Caco-2 (cell line): ENCODE measurements around the gene FAM13A. TPM values are rescaled to one million over a fixed set of nuclear protein-coding genes. Genes with fewer than 3 reads are reported as not detected.
"Not testable (repeated sequence)": the region's sequence is repeated elsewhere in the genome, so short reads cannot be mapped to it uniquely, and the experiment has no call there.

ENCODE experiments used
- BruUV-seq: library from RNA; stranded (reverse); fragments of 400-500 nt; replicated peaks from 2 replicates; lab custom pipeline; 2021; lab: Mats Ljungman, UMichigan
- CTCF ChIA-PET: fragments of 300-600 bp; sonication (Branson Sonifier 250); formaldehyde crosslinking; loops from one replicate; lab custom pipeline; 2022; ENCODE audit warnings: antibody characterized with exemption; lab: Charles Lee
- POLR2A ChIA-PET: fragments of 300-600 bp; sonication (Branson Sonifier 250); formaldehyde crosslinking; loops from one replicate; lab custom pipeline; 2022; ENCODE audit warnings: antibody characterized with exemption; lab: Charles Lee
- DNase-seq, 2 experiments: peaks; one replicate each; pipeline versions ENCODE4 v3.0.0 to v3.0.0-alpha.2; 2020 to 2022
- H3K27me3 ChIP-seq: replicated peaks from 2 replicates; pipeline ENCODE4 v1.6.0; 2011; ENCODE audit warnings: low read length; ENCODE audit not compliant: control insufficient read depth, insufficient read depth
- H3K36me3 ChIP-seq: 2 replicates; pipeline ENCODE4 v1.5.1; 2011; ENCODE audit warnings: low read length; ENCODE audit not compliant: control insufficient read depth, insufficient read depth
- H3K4me1 ChIP-seq: fragments of 250-450 bp; sonication (Bioruptor Pico); 2 replicates; pipeline ENCODE4 v1.5.1; 2020; ENCODE audit warnings: mild to moderate bottlenecking
- H3K4me3 ChIP-seq: 2 replicates; pipeline ENCODE4 v1.5.1; 2011; ENCODE audit warnings: low read depth, mild to moderate bottlenecking, control low read depth, low read length
- H3K9me3 ChIP-seq: fragments of 250-450 bp; sonication (Bioruptor Pico); 2 replicates; pipeline ENCODE4 v1.5.1; 2020; ENCODE audit warnings: mild to moderate bottlenecking, moderate library complexity
- H3K27ac Mint-ChIP-seq: one replicate; pipeline ENCODE4 v1.8.0; 2022; ENCODE audit warnings: mixed read lengths; ENCODE audit not compliant: unreplicated experiment
- H3K27me3 Mint-ChIP-seq: one replicate; pipeline ENCODE4 v1.8.0; 2022; ENCODE audit warnings: mixed read lengths; ENCODE audit not compliant: insufficient read depth, unreplicated experiment
- H3K36me3 Mint-ChIP-seq: one replicate; pipeline ENCODE4 v1.8.0; 2022; ENCODE audit warnings: mild to moderate bottlenecking, mixed read lengths; ENCODE audit not compliant: insufficient read depth, unreplicated experiment
- H3K4me1 Mint-ChIP-seq: one replicate; pipeline ENCODE4 v1.8.0; 2022; ENCODE audit warnings: low read depth, mixed read lengths; ENCODE audit not compliant: unreplicated experiment
- H3K4me3 Mint-ChIP-seq: one replicate; pipeline ENCODE4 v1.8.0; 2022; ENCODE audit warnings: mild to moderate bottlenecking, moderate library complexity, mixed read lengths; ENCODE audit not compliant: unreplicated experiment
- H3K9me3 Mint-ChIP-seq: one replicate; pipeline ENCODE4 v1.8.0; 2022; ENCODE audit warnings: mixed read lengths; ENCODE audit not compliant: unreplicated experiment
- CTCF ChIP-seq, 2 experiments: fragments of 200-600 bp in 1 of 2; IDR thresholded peaks; 1 replicate in 1 of 2; 2 replicates in 1 of 2; pipeline versions ENCODE4 v1.5.1 to v1.8.0; 2011 to 2022; ENCODE audit warnings: antibody characterized with exemption in 1 of 2, control low read depth in 1 of 2, inconsistent platforms in 1 of 2, low read depth in 1 of 2, low read length in 1 of 2, mild to moderate bottlenecking in 1 of 2, moderate library complexity in 1 of 2; ENCODE audit not compliant: insufficient read depth in 1 of 2, severe bottlenecking in 1 of 2, unreplicated experiment in 1 of 2
- intact Hi-C: fragments of 100-400 bp; cut with micrococcal nuclease; formaldehyde crosslinking; loops from one replicate; pipeline ENCODE4 v1.10.0; 2022; ENCODE audit not compliant: unreplicated experiment
- total RNA-seq: library from RNA; stranded (reverse); gene quantifications from 2 replicates; pipeline ENCODE4 v1.2.3, GENCODE V29; 2022

Gene FAM13A
- total RNA-seq, 1 experiment from 2014 or later: 11.0 TPM

- peaks cover 6% of the 10 kb centered on the region; the same call in 1 of the 2 replicates for H3K4me1 ChIP-seq
- H3K4me3 ChIP-seq: no peak overlapping the region
- H3K27ac Mint-ChIP-seq: no peak overlapping the region
- POLR2A ChIA-PET: no interaction called here
- H3K27me3 ChIP-seq: no peaks in the 10 kb centered on the region
- peaks cover 4% of the 10 kb centered on the region for H3K4me1 Mint-ChIP-seq
- BruUV-seq: no TSS peak
- 0 out of 2 replicates have a peak, but pooled peaks cover 3% of the 10 kb centered on the region for H3K9me3 ChIP-seq
- H3K4me3 Mint-ChIP-seq: no peak overlapping the region
- no peak for TF ChIP-seq CTCF (IDR thresholded peaks at IDR 0.05; ENCODE audit: insufficient read depth in 1 of 2, low read depth in 1 of 2, low read length in 1 of 2, severe bottlenecking in 1 of 2, unreplicated experiment in 1 of 2)
- H3K9me3 Mint-ChIP-seq: no peaks in the 10 kb centered on the region
- no peaks in the 10 kb centered on the region for H3K36me3 Mint-ChIP-seq
- H3K27me3 Mint-ChIP-seq: no peaks in the 10 kb centered on the region
- no peak for DNase-seq
- H3K36me3 ChIP-seq: no peaks in the 10 kb centered on the region
- CTCF ChIA-PET: no interaction called here
- intact Hi-C loops: no loop called here
Measured at GRCh38 chr4:89007338-89007939, 49.5 kb downstream of the FAM13A start.

GRCh38 chr4:89006307-89006706, 50.7 kb downstream of the FAM13A start:
- no TSS peak for BruUV-seq
- intact Hi-C loops: no loop called here
- Histone ChIP-seq H3K4me3 (no peak overlapping the region), H3K9me3 (0 out of 2 replicates have a peak, but pooled peaks cover 3% of the 10 kb centered on the region), H3K36me3 (no peaks in the 10 kb centered on the region), H3K4me1 (peaks cover 6% of the 10 kb centered on the region; the same call in 1 of the 2 replicates), H3K27me3 (no peaks in the 10 kb centered on the region)
- no peak for TF ChIP-seq CTCF (IDR thresholded peaks at IDR 0.05; ENCODE audit: insufficient read depth in 1 of 2, low read depth in 1 of 2, low read length in 1 of 2, severe bottlenecking in 1 of 2, unreplicated experiment in 1 of 2)
- Mint-ChIP-seq H3K27ac (no peak overlapping the region), H3K36me3 (no peaks in the 10 kb centered on the region), H3K4me3 (no peak overlapping the region), H3K27me3 (no peaks in the 10 kb centered on the region), H3K4me1 (peaks cover 12% of the 10 kb centered on the region), H3K9me3 (no peaks in the 10 kb centered on the region)
- no peak for DNase-seq
- POLR2A ChIA-PET: no interaction called here
- CTCF ChIA-PET: no interaction called here

- peaks cover 12% of the 10 kb centered on the region for H3K4me1 Mint-ChIP-seq
- POLR2A ChIA-PET, H3K27ac Mint-ChIP-seq, H3K9me3 ChIP-seq, H3K27me3 ChIP-seq, H3K9me3 Mint-ChIP-seq, H3K36me3 Mint-ChIP-seq, BruUV-seq, DNase-seq, H3K36me3 ChIP-seq, H3K4me3 Mint-ChIP-seq, H3K4me3 ChIP-seq, intact Hi-C loops, CTCF ChIA-PET, H3K27me3 Mint-ChIP-seq, H3K4me1 ChIP-seq: not testable (repeated sequence)
Measured at GRCh38 chr4:89005066-89005465, 51.9 kb downstream of the FAM13A start.
